HG02885 (cell line): ENCODE results near the gene HIVEP2.

Experiments
- ATAC-seq: cut with Tn5 transposase; IDR thresholded peaks from one replicate; pipeline ENCODE4 v1.9.1; 2021; ENCODE audit warnings: mild to moderate bottlenecking; ENCODE audit not compliant: unreplicated experiment, poor library complexity

Gene HIVEP2

GRCh38 chr6:142846883-142847287 lies 98.1 kb downstream of the HIVEP2 start:
- ATAC-seq: no peak

GRCh38 chr6:142846459-142846831 lies 98.5 kb downstream of the HIVEP2 start:
- no peak for ATAC-seq

- ATAC-seq: no peak
Measured at GRCh38 chr6:142845624-142846458, 99.1 kb downstream of the HIVEP2 start.

GRCh38 chr6:142845143-142845571 lies 99.8 kb downstream of the HIVEP2 start:
- ATAC-seq: peak; percentile 43

GRCh38 chr6:142844065-142844755 lies 100.8 kb downstream of the HIVEP2 start:
- no peak for ATAC-seq

GRCh38 chr6:142843361-142843760 lies 101.6 kb downstream of the HIVEP2 start:
- ATAC-seq: no peak

- ATAC-seq: peak; percentile 70
Measured at GRCh38 chr6:142842418-142843261, 102.3 kb downstream of the HIVEP2 start.

GRCh38 chr6:142841915-142842314 lies 103.1 kb downstream of the HIVEP2 start:
- no peak for ATAC-seq

- ATAC-seq: no peak
Measured at GRCh38 chr6:142839686-142840040, 105.3 kb downstream of the HIVEP2 start.

- no peak for ATAC-seq
Measured at GRCh38 chr6:142838821-142839685, 105.9 kb downstream of the HIVEP2 start.

GRCh38 chr6:142835787-142836535 lies 109.0 kb downstream of the HIVEP2 start:
- no peak for ATAC-seq

GRCh38 chr6:142834853-142835252 lies 110.1 kb downstream of the HIVEP2 start:
- ATAC-seq: no peak

- no peak for ATAC-seq
Measured at GRCh38 chr6:142833798-142834197, 111.2 kb downstream of the HIVEP2 start.

- no peak for ATAC-seq
Measured at GRCh38 chr6:142833054-142833453, 111.9 kb downstream of the HIVEP2 start.

- ATAC-seq: no peak
Measured at GRCh38 chr6:142830807-142831206, 114.2 kb downstream of the HIVEP2 start.

- ATAC-seq: no peak
Measured at GRCh38 chr6:142830116-142830710, 114.8 kb downstream of the HIVEP2 start.

GRCh38 chr6:142829556-142829955 lies 115.4 kb downstream of the HIVEP2 start:
- ATAC-seq: no peak

- no peak for ATAC-seq
Measured at GRCh38 chr6:142827991-142828390, 117.0 kb downstream of the HIVEP2 start.

GRCh38 chr6:142827369-142827768 lies 117.6 kb downstream of the HIVEP2 start:
- no peak for ATAC-seq
